ENCODE measurements around the gene LRRC17. TPM values are rescaled to one million over a fixed set of nuclear protein-coding genes. Genes with fewer than 3 reads are reported as not detected.
A peak's percentile ranks its signal among the peaks of the same experiment; 100 is the strongest.

LRRC17 gene
- total and polyA plus RNA-seq, 9 donors, result 32.2 to 145 (median 60.4) TPM

DNA sequence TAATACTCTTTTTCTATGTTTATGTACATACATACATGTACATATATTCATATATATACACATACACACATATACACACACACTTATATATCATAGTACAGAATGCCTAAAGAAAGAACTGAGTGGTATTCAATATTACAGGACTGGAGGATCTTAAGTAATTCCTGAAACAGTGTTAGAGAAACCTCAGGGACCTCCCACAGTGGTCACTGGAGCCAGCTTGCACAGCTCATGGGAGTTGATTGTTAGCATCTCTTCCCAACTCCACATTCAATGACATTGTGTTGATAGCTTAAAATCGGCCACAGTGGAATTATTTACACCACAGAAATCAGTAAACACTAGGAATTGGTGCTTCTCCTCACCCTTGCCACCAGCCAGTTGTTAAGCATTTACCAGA is 6.0 kb downstream of the LRRC17 start:
- Histone ChIP-seq H3K36me3 (no peaks in the 10 kb centered on the region), H3K4me1 (ENCODE audit: insufficient read depth) (peaks cover 10% of the 10 kb centered on the region)

DNA sequence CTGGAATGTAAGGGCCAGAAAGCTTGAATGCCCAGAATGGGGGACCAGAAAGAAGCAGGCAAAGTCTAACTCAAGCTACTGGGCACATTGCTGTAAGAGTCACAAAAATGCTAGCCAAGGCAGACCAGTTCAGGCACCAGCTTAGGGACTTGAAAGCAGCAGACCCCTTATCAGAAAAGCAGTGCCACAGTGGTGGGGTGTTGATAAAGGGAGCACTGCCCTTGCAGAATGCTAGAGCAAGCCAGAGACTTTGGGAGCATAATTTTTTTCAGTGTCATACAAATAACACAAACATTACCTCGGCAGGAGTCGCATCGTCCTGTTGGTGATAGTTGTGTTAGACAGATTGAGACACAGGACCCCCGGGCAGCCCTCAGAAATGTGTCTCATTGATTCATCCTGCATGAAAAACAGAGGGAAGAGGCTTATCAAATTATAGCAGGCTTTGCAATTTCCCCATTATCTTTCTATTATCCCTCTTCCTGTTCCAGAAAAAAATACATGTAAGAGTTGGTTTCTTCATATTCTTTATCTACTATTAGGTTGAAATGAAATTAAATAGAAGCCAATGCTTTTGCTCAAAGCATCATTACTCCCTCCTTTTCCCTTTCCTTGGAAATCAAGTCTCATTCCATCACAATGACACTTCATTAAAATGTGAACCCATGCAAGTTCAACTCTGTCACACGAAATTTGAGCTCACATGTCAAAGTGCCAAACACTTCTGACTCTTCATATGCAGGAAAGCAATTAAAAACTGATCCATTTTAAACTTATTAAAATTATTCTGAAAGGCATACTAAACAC is 13.4 kb downstream of the LRRC17 start:
- Histone ChIP-seq H3K27me3 (no peaks in the 10 kb centered on the region), H3K36me3 (no peaks in the 10 kb centered on the region), H3K4me3 (no peak overlapping the region), H3K27ac (no peak overlapping the region), H3K4me1 (ENCODE audit: insufficient read depth) (peaks cover 14% of the 10 kb centered on the region), H3K9me3 (no peaks in the 10 kb centered on the region)
- DNase-seq, result no peak
- intact Hi-C loops (cut with DNase I), result no loop called here
- TF ChIP-seq EP300 (IDR thresholded peaks at IDR 0.05) (no peak), POLR2A (IDR thresholded peaks at IDR 0.05) (no peak)
- TF ChIP-seq, protein P1, sequence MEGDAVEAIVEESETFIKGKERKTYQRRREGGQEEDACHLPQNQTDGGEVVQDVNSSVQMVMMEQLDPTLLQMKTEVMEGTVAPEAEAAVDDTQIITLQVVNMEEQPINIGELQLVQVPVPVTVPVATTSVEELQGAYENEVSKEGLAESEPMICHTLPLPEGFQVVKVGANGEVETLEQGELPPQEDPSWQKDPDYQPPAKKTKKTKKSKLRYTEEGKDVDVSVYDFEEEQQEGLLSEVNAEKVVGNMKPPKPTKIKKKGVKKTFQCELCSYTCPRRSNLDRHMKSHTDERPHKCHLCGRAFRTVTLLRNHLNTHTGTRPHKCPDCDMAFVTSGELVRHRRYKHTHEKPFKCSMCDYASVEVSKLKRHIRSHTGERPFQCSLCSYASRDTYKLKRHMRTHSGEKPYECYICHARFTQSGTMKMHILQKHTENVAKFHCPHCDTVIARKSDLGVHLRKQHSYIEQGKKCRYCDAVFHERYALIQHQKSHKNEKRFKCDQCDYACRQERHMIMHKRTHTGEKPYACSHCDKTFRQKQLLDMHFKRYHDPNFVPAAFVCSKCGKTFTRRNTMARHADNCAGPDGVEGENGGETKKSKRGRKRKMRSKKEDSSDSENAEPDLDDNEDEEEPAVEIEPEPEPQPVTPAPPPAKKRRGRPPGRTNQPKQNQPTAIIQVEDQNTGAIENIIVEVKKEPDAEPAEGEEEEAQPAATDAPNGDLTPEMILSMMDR (IDR thresholded peaks at IDR 0.05), result no peak
- 63 to 67% (median 66%) methylated on average over 5 of the region's 5 CpGs for WGBS, 3 donors

More for the DNA sequence above, 6.0 kb downstream of the LRRC17 start:
- Histone ChIP-seq H3K4me3 (no peak overlapping the region), H3K27ac (peak overlapping the region in 1 of 2 donors; percentile 46), H3K27me3 (no peaks in the 10 kb centered on the region), H3K9me3 (no peaks in the 10 kb centered on the region)
- WGBS, 3 donors, result 0 to 11% (median 5%) methylated on average over 1 of the region's 1 CpG
- no peak for TF ChIP-seq EP300 (IDR thresholded peaks at IDR 0.05)
- no peak for TF ChIP-seq POLR2A (IDR thresholded peaks at IDR 0.05)
- DNase-seq, result no peak
- intact Hi-C loops (cut with DNase I), result loop anchor here in 1 of 4 donors (10.0 kb wide), 1 partner anchor 136 kb away; no protein-coding TSS in a partner anchor

DNA sequence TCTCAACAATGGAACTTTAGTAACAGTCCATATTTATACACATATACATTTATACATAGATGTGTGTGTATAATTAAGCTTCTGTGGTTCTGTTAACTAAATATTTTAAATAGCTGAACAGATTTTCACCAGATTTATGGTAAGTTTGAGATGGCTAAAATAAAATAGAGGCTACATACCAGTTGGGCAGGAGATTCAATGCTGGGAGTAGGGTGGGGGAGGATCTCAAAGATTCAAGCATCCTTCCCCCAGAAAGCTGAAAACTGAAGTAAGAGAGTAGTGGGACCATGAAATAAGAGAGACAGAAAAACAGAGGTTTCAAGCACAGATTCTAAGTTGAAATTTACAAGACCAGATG is 14.0 kb downstream of the LRRC17 start:
- intact Hi-C loops (cut with DNase I), result no loop called here
- no peaks in the 10 kb centered on the region for H3K36me3 ChIP-seq
- no peak overlapping the region for H3K27ac ChIP-seq
- no peaks in the 10 kb centered on the region for H3K27me3 ChIP-seq
- no peaks in the 10 kb centered on the region for H3K9me3 ChIP-seq
- no peak for DNase-seq
- no peak overlapping the region for H3K4me3 ChIP-seq
- TF ChIP-seq EP300 (IDR thresholded peaks at IDR 0.05) (no peak), POLR2A (IDR thresholded peaks at IDR 0.05) (no peak)
- TF ChIP-seq, protein P1 (IDR thresholded peaks at IDR 0.05), result no peak
- peaks cover 14% of the 10 kb centered on the region for H3K4me1 ChIP-seq (ENCODE audit: insufficient read depth)

DNA sequence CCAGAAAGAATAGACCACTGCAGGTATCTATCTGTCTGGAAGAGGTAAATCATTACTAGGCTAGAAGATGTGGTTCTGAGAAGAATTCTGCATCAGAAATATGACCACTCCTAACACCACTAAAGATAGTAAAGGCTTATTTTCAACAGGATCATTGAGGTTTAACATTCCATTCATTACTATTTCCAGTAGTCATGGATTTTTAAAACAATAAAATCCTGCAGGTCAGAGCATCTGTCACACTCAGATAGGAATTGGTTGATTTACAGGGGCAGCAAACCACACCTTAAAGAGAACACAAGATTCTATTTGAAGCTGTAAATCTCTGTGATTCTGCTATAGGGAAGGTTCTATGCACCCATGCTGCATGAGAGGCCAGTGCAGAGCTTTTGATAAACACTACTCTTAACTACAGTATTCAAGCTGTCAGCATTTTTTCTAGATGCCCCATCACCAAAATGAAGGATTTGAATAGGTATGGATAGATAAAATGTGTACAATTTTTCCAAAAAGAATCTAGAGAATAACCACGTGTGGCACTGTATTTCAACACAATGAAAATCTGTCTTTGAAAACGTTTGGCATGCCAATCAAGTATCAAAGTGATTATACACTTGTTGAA is 14.6 kb downstream of the LRRC17 start:
- Histone ChIP-seq H3K27ac (no peak overlapping the region), H3K27me3 (no peaks in the 10 kb centered on the region), H3K4me1 (ENCODE audit: insufficient read depth) (peaks cover 14% of the 10 kb centered on the region), H3K9me3 (no peaks in the 10 kb centered on the region), H3K4me3 (no peak overlapping the region), H3K36me3 (no peaks in the 10 kb centered on the region)
- TF ChIP-seq POLR2A (IDR thresholded peaks at IDR 0.05) (no peak), EP300 (IDR thresholded peaks at IDR 0.05) (no peak)
- TF ChIP-seq, protein P1 (IDR thresholded peaks at IDR 0.05), result no peak
- WGBS, 3 donors, result 63 to 67% (median 65%) methylated on average over 2 of the region's 2 CpGs
- intact Hi-C loops (cut with DNase I), result no loop called here
- DNase-seq, result no peak

DNA sequence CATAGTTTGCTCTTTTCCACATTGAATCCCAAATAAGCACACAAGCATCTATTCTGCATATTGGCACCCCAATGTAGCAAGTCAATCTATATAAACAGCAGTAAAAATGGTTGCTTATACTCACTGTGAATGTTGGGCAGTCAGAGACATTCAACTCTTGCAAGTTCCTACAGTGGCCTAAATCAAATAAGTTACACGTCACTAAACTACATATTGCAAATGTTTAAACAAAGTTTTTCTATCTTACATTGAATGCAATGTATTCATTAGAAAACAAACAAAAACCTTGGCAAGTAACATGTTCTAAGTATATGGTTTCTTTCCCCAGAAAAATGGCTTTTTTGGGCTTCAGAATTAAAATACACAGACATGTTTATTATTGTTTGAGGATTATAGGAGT is 19.0 kb downstream of the LRRC17 start:
- H3K4me3 ChIP-seq, result no peak overlapping the region
- DNase-seq, result no peak
- H3K36me3 ChIP-seq, result no peaks in the 10 kb centered on the region
- intact Hi-C loops (cut with DNase I), result loop anchor here in 2 of 4 donors (5.0 to 10.0 kb wide), 2 partner anchors 61 to 63 kb away; no protein-coding TSS in a partner anchor
- H3K4me1 ChIP-seq (ENCODE audit: insufficient read depth), result peaks cover 16% of the 10 kb centered on the region
- H3K9me3 ChIP-seq, result no peaks in the 10 kb centered on the region
- H3K27ac ChIP-seq, result no peak overlapping the region
- no peaks in the 10 kb centered on the region for H3K27me3 ChIP-seq
- TF ChIP-seq EP300 (IDR thresholded peaks at IDR 0.05) (no peak), POLR2A (IDR thresholded peaks at IDR 0.05) (no peak)
- TF ChIP-seq, protein P1 (IDR thresholded peaks at IDR 0.05), result no peak
- WGBS, 3 donors, result 66 to 76% (median 69%) methylated on average over 1 of the region's 1 CpG
